Testis (tissue), 2 donors: ENCODE measurements around the gene C21orf58.

ENCODE experiments used
- POLR2A ChIP-seq: fragments of 450-650 bp; IDR thresholded peaks from one replicate; pipeline ENCODE4 v1.6.1; 2017; ENCODE audit warnings: antibody characterized with exemption, mild to moderate bottlenecking, moderate library complexity
- TF ChIP-seq, protein P1 (sequence below), 3 experiments: fragments of 450-650 bp in 2 of 3; fragments of 200-600 bp in 1 of 3; sonication (generic) in 1 of 3; IDR thresholded peaks; one replicate each; pipeline ENCODE4 v1.5.1; 2016 to 2019; ENCODE audit warnings: antibody characterized with exemption in 3 of 3, mild to moderate bottlenecking in 2 of 3, moderate library complexity in 1 of 3

GRCh38 chr21:46349134-46349760 lies 25.6 kb upstream of the C21orf58 start:
- TF ChIP-seq POLR2A, result no peak
- TF ChIP-seq, protein P1, sequence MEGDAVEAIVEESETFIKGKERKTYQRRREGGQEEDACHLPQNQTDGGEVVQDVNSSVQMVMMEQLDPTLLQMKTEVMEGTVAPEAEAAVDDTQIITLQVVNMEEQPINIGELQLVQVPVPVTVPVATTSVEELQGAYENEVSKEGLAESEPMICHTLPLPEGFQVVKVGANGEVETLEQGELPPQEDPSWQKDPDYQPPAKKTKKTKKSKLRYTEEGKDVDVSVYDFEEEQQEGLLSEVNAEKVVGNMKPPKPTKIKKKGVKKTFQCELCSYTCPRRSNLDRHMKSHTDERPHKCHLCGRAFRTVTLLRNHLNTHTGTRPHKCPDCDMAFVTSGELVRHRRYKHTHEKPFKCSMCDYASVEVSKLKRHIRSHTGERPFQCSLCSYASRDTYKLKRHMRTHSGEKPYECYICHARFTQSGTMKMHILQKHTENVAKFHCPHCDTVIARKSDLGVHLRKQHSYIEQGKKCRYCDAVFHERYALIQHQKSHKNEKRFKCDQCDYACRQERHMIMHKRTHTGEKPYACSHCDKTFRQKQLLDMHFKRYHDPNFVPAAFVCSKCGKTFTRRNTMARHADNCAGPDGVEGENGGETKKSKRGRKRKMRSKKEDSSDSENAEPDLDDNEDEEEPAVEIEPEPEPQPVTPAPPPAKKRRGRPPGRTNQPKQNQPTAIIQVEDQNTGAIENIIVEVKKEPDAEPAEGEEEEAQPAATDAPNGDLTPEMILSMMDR (IDR thresholded peaks at IDR 0.05), result no peak
